ENCODE measurements around the gene C20orf173. TPM values are rescaled to one million over a fixed set of nuclear protein-coding genes. Genes with fewer than 3 reads are reported as not detected.

Gene C20orf173
- total RNA-seq, 3 donors from 2014 or later (not counting 1 experiment from before 2014, with no cell fraction given), result not detected

DNA sequence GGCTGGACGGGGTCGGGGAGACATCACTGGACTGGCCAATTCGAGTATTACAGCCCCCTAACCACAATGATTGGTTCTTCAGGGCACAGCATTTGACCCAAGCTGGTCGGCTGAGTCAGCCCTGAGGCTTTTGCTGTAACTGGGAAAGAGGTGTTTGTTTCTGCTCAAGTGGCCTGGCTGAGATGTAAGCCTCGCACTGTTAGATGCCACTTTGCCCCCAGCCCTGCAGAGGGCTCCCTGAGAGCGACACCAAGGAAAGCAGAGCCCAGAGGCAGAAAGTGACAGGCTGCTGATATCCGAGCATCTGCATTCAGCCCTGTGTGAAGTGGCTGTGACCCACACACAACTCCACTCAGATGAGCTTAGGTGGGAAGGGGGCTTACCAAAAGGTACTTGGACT lies 31.8 kb upstream of the C20orf173 start:
- Mint-ChIP-seq H3K4me1 (peaks cover 0 to 6% of the 10 kb centered on the region in 2 donors), H3K36me3 (no peaks in the 10 kb centered on the region), H3K27me3 (ENCODE audit: low read depth in 2 of 2) (no peaks in the 10 kb centered on the region), H3K4me3 (no peak overlapping the region), H3K27ac (no peak overlapping the region), H3K9me3 (no peaks in the 10 kb centered on the region)
- Histone ChIP-seq H3K9me3 (ENCODE audit: control insufficient read depth, insufficient read depth, low read length) (no peaks in the 10 kb centered on the region), H3K4me1 (ENCODE audit: control insufficient read depth, insufficient read depth, low read length) (no peaks in the 10 kb centered on the region), H3K36me3 (ENCODE audit: control insufficient read depth, insufficient read depth, low read length) (peaks cover 4% of the 10 kb centered on the region), H3K4me3 (ENCODE audit: low read length) (no peak overlapping the region), H3K27ac (ENCODE audit: low read length) (no peak overlapping the region), H3K27me3 (ENCODE audit: control insufficient read depth, insufficient read depth, low read length) (no peaks in the 10 kb centered on the region)
- peak in 1 of 2 donors; percentile 45 for DNase-seq
- WGBS (ENCODE audit: insufficient coverage), result 49% methylated on average over 7 of the region's 7 CpGs
- intact Hi-C loops (cut with micrococcal nuclease), result no loop called here
- ATAC-seq, result peak; percentile 48 to 59 (median 58)
- no peak for TF ChIP-seq CTCF (IDR thresholded peaks at IDR 0.05)

- Histone ChIP-seq H3K4me3 (ENCODE audit: low read length) (no peak overlapping the region), H3K27me3 (ENCODE audit: control insufficient read depth, insufficient read depth, low read length) (no peaks in the 10 kb centered on the region), H3K9me3 (ENCODE audit: control insufficient read depth, insufficient read depth, low read length) (no peaks in the 10 kb centered on the region), H3K27ac (ENCODE audit: low read length) (no peak overlapping the region), H3K4me1 (ENCODE audit: control insufficient read depth, insufficient read depth, low read length) (no peaks in the 10 kb centered on the region), H3K36me3 (ENCODE audit: control insufficient read depth, insufficient read depth, low read length) (peaks cover 7% of the 10 kb centered on the region)
- ATAC-seq (no peak), DNase-seq (no peak)
- Mint-ChIP-seq H3K4me1 (peaks cover 0 to 6% of the 10 kb centered on the region in 2 donors), H3K36me3 (no peaks in the 10 kb centered on the region), H3K27ac (no peak overlapping the region), H3K27me3 (ENCODE audit: low read depth in 2 of 2) (no peaks in the 10 kb centered on the region), H3K9me3 (no peaks in the 10 kb centered on the region), H3K4me3 (no peak overlapping the region)
- intact Hi-C loops (cut with micrococcal nuclease), result no loop called here
- no peak for TF ChIP-seq CTCF (IDR thresholded peaks at IDR 0.05)
- WGBS (ENCODE audit: insufficient coverage), result 79% methylated on average over 10 of the region's 10 CpGs
These were observed 31.1 kb upstream of the C20orf173 start for GRCh38 chr20:35560541-35560940.

GRCh38 chr20:35560105-35560511 lies 30.7 kb upstream of the C20orf173 start:
- Histone ChIP-seq H3K4me3 (ENCODE audit: low read length) (no peak overlapping the region), H3K36me3 (ENCODE audit: control insufficient read depth, insufficient read depth, low read length) (peaks cover 10% of the 10 kb centered on the region), H3K9me3 (ENCODE audit: control insufficient read depth, insufficient read depth, low read length) (no peaks in the 10 kb centered on the region), H3K27ac (ENCODE audit: low read length) (no peak overlapping the region), H3K4me1 (ENCODE audit: control insufficient read depth, insufficient read depth, low read length) (no peaks in the 10 kb centered on the region), H3K27me3 (ENCODE audit: control insufficient read depth, insufficient read depth, low read length) (no peaks in the 10 kb centered on the region)
- no peaks in the 10 kb centered on the region for H3K9me3 Mint-ChIP-seq
- H3K4me3 Mint-ChIP-seq, result no peak overlapping the region
- TF ChIP-seq CTCF (IDR thresholded peaks at IDR 0.05), result no peak
- no peaks in the 10 kb centered on the region for H3K36me3 Mint-ChIP-seq
- intact Hi-C loops (cut with micrococcal nuclease), result no loop called here
- H3K4me1 Mint-ChIP-seq, result peaks cover 0 to 6% of the 10 kb centered on the region in 2 donors
- no peak overlapping the region for H3K27ac Mint-ChIP-seq
- 86% methylated on average over 18 of the region's 18 CpGs for WGBS (ENCODE audit: insufficient coverage)
- DNase-seq, result no peak
- H3K27me3 Mint-ChIP-seq (ENCODE audit: low read depth in 2 of 2), result no peaks in the 10 kb centered on the region
- no peak for ATAC-seq

DNA sequence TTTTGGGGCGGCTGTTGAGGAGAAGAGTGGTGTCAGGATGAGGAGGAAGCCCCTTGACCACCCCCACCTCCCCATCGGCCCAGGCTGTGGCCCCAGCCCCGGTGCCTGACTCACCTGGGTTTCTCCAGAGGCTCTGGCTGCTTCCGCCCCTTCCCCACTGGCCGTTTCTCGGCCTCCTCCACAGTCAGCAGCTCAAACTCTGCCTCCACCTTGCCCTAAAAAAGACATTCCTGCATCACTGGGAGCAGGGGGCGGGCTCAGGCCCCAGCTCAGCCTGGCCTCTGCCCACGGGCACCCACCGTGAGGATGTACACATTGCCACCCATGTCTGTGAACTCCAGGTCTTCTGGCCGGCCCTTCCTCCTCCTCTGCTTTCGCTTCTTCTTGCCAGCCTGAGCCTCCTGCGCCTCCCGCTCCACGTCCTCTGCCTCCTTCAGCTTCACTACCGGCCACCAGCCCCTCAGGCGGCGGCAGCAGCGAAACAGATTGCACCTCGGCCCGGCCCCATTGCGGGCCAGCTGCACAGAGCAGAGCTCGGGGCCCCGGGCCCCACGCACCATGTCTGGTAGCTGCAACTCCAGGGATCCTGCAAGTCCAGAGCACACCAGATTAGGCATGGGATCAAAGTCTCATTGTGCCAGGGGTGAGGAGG lies 29.7 kb upstream of the C20orf173 start:
- Mint-ChIP-seq H3K27ac (peak overlapping the region in 1 of 2 donors; percentile 46), H3K36me3 (no peaks in the 10 kb centered on the region), H3K4me3 (no peak overlapping the region), H3K9me3 (no peaks in the 10 kb centered on the region), H3K4me1 (peaks cover 0 to 6% of the 10 kb centered on the region in 2 donors), H3K27me3 (ENCODE audit: low read depth in 2 of 2) (no peaks in the 10 kb centered on the region)
- Histone ChIP-seq H3K9me3 (ENCODE audit: control insufficient read depth, insufficient read depth, low read length) (no peaks in the 10 kb centered on the region), H3K27ac (ENCODE audit: low read length) (no peak overlapping the region), H3K4me1 (ENCODE audit: control insufficient read depth, insufficient read depth, low read length) (no peaks in the 10 kb centered on the region), H3K4me3 (ENCODE audit: low read length) (no peak overlapping the region), H3K27me3 (ENCODE audit: control insufficient read depth, insufficient read depth, low read length) (no peaks in the 10 kb centered on the region), H3K36me3 (ENCODE audit: control insufficient read depth, insufficient read depth, low read length) (peaks cover 17% of the 10 kb centered on the region)
- DNase-seq (no peak), ATAC-seq (no peak)
- TF ChIP-seq CTCF (IDR thresholded peaks at IDR 0.05), result no peak
- 93% methylated on average over 23 of the region's 24 CpGs for WGBS (ENCODE audit: insufficient coverage)
- intact Hi-C loops (cut with micrococcal nuclease), result no loop called here
